ENCODE data around the gene SLC10A3. TPM values are rescaled to one million over a fixed set of nuclear protein-coding genes. Genes with fewer than 3 reads are reported as not detected.

SLC10A3 gene
- polyA plus RNA-seq, 1 of the 3 experiments (the other 2 are of a cell fraction) = 29.7 TPM

DNA sequence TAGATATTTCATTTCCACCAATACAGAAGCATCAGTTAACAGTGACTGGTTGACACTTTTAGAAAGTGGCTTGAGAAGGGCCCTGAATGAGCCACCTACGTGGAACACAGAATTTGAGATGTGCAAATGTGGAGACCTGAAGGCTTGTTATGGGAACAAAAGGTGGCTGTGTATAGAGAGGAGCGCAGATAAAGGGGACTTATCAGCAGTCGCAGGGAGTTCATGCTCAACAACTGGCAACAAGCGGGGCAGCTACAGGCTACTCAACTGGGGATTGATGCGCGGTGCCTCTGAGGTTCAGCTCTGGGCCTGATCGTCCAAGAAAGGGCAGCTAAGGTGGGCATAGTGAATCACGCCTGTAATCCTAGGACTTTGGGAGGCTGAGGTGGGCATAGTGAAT is 29.0 kb upstream of the SLC10A3 start:
- peaks cover 0 to 6% of the 10 kb centered on the region in 2 experiments; a peak in 1 of 4 replicates for H3K4me1 ChIP-seq (ENCODE audit: control insufficient read depth in 1 of 2, insufficient read depth in 2 of 2, low read depth in 1 of 2, low read length in 1 of 2)
- DNase-seq = no peak
- ChIA-PET CTCF (interaction anchor here (1.7 to 3.0 kb wide), 2 partner anchors 8 to 15 kb away, joined by 4 to 14 read pairs; no protein-coding TSS in a partner anchor), POLR2A (no interaction called here)
- no peaks in the 10 kb centered on the region for H3K9me2 ChIP-seq
- no peak overlapping the region for H3K4me3 ChIP-seq (ENCODE audit: low read depth in 2 of 2, low read length in 1 of 2)
- H3K4me2 ChIP-seq = no peak overlapping the region
- no peaks in the 10 kb centered on the region for H3F3A ChIP-seq (replicated peaks; ENCODE audit: insufficient read depth)
- H2AFZ ChIP-seq (ENCODE audit: low read depth) = no peak overlapping the region
- H4K20me1 ChIP-seq (ENCODE audit: insufficient read depth) = no peaks in the 10 kb centered on the region
- H3K36me3 ChIP-seq (replicated peaks in 1 of 2; ENCODE audit: control insufficient read depth in 1 of 2, insufficient read depth in 2 of 2, low read length in 1 of 2) = no peaks in the 10 kb centered on the region
- no peak overlapping the region for H3K9ac ChIP-seq
- WGBS (ENCODE audit: low lambda C conversion rate) = 67% methylated on average over 8 of the region's 8 CpGs
- no peaks in the 10 kb centered on the region for H3K9me3 ChIP-seq
- H3K27ac ChIP-seq (ENCODE audit: low read depth in 2 of 2, low read length in 1 of 2) = no peak overlapping the region
- peaks cover 18% of the 10 kb centered on the region; the same call in 1 of the 2 replicates for H3K27me3 ChIP-seq (ENCODE audit: insufficient read depth)
- TF ChIP-seq POLR2AphosphoS5 (IDR thresholded peaks at IDR 0.05; ENCODE audit: low read depth, low read length) (no peak), NFIC (IDR thresholded peaks at IDR 0.05; ENCODE audit: borderline replicate concordance) (no peak), MEF2A (IDR thresholded peaks at IDR 0.05; ENCODE audit: borderline replicate concordance, low read depth) (no peak), TAF1 (IDR thresholded peaks at IDR 0.05; ENCODE audit: borderline replicate concordance, low read depth, low read length) (no peak), RFX5 (IDR thresholded peaks at IDR 0.05; ENCODE audit: low read length) (no peak), GATA2 (CRISPR knock-in tag; IDR thresholded peaks at IDR 0.05) (no peak), FOSL2 (IDR thresholded peaks at IDR 0.05; ENCODE audit: borderline replicate concordance, low read depth) (no peak), RCOR1 (IDR thresholded peaks at IDR 0.05; ENCODE audit: low read length) (no peak)
- TF ChIP-seq, protein P1, sequence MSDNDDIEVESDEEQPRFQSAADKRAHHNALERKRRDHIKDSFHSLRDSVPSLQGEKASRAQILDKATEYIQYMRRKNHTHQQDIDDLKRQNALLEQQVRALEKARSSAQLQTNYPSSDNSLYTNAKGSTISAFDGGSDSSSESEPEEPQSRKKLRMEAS (IDR thresholded peaks at IDR 0.05; ENCODE audit: low read depth) = no peak
- TF ChIP-seq, protein P2, sequence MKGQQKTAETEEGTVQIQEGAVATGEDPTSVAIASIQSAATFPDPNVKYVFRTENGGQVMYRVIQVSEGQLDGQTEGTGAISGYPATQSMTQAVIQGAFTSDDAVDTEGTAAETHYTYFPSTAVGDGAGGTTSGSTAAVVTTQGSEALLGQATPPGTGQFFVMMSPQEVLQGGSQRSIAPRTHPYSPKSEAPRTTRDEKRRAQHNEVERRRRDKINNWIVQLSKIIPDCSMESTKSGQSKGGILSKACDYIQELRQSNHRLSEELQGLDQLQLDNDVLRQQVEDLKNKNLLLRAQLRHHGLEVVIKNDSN (IDR thresholded peaks at IDR 0.05; ENCODE audit: borderline replicate concordance, low read depth) = no peak
- TF ChIP-seq, protein P3, sequence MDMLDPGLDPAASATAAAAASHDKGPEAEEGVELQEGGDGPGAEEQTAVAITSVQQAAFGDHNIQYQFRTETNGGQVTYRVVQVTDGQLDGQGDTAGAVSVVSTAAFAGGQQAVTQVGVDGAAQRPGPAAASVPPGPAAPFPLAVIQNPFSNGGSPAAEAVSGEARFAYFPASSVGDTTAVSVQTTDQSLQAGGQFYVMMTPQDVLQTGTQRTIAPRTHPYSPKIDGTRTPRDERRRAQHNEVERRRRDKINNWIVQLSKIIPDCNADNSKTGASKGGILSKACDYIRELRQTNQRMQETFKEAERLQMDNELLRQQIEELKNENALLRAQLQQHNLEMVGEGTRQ (IDR thresholded peaks at IDR 0.05; ENCODE audit: borderline replicate concordance, low read depth, low read length) = no peak
- TF ChIP-seq, protein P4, sequence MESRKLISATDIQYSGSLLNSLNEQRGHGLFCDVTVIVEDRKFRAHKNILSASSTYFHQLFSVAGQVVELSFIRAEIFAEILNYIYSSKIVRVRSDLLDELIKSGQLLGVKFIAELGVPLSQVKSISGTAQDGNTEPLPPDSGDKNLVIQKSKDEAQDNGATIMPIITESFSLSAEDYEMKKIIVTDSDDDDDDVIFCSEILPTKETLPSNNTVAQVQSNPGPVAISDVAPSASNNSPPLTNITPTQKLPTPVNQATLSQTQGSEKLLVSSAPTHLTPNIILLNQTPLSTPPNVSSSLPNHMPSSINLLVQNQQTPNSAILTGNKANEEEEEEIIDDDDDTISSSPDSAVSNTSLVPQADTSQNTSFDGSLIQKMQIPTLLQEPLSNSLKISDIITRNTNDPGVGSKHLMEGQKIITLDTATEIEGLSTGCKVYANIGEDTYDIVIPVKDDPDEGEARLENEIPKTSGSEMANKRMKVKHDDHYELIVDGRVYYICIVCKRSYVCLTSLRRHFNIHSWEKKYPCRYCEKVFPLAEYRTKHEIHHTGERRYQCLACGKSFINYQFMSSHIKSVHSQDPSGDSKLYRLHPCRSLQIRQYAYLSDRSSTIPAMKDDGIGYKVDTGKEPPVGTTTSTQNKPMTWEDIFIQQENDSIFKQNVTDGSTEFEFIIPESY (IDR thresholded peaks at IDR 0.05; ENCODE audit: borderline replicate concordance, low read depth) = no peak
- H3K79me2 ChIP-seq (ENCODE audit: insufficient read depth) = peaks cover 6% of the 10 kb centered on the region
